ENCODE data around the gene ANKRD37. TPM values are rescaled to one million over a fixed set of nuclear protein-coding genes. Genes with fewer than 3 reads are reported as not detected.

The ANKRD37 gene
- total RNA-seq, 1 donor from 2014 or later, result 18.0 TPM

- peak overlapping the region; percentile 54 for H3K27ac ChIP-seq (replicated peaks)
- DNase-seq, result no peak
- H3K9me3 ChIP-seq (replicated peaks), result peaks cover 10% of the 10 kb centered on the region
- intact Hi-C loops (cut with micrococcal nuclease), result no loop called here
- peaks cover 6% of the 10 kb centered on the region for H3K4me1 ChIP-seq
- TF ChIP-seq CTCF (IDR thresholded peaks at IDR 0.05; ENCODE audit: borderline replicate concordance), result no peak
- no peaks in the 10 kb centered on the region for H3K27me3 ChIP-seq (ENCODE audit: low read depth)
- no peaks in the 10 kb centered on the region for H3K36me3 ChIP-seq
- peak overlapping the region; percentile 29 for H3K4me3 ChIP-seq
Observed at GRCh38 chr4:185384930-185385331, 11.7 kb upstream of the ANKRD37 start.

GRCh38 chr4:185387957-185388356, 8.7 kb upstream of the ANKRD37 start:
- no peak for DNase-seq
- Histone ChIP-seq H3K27me3 (ENCODE audit: low read depth) (no peaks in the 10 kb centered on the region), H3K27ac (replicated peaks) (no peak overlapping the region), H3K36me3 (no peaks in the 10 kb centered on the region), H3K4me1 (peaks cover 6% of the 10 kb centered on the region), H3K4me3 (no peak overlapping the region), H3K9me3 (replicated peaks) (no peaks in the 10 kb centered on the region)
- intact Hi-C loops (cut with micrococcal nuclease), result no loop called here
- TF ChIP-seq CTCF (IDR thresholded peaks at IDR 0.05; ENCODE audit: borderline replicate concordance), result no peak

GRCh38 chr4:185390941-185391340, 5.7 kb upstream of the ANKRD37 start:
- no peak for TF ChIP-seq CTCF (IDR thresholded peaks at IDR 0.05; ENCODE audit: borderline replicate concordance)
- Histone ChIP-seq H3K4me3 (no peak overlapping the region), H3K36me3 (no peaks in the 10 kb centered on the region), H3K4me1 (peaks cover 16% of the 10 kb centered on the region), H3K27ac (replicated peaks) (no peak overlapping the region), H3K27me3 (ENCODE audit: low read depth) (no peaks in the 10 kb centered on the region), H3K9me3 (replicated peaks) (no peaks in the 10 kb centered on the region)
- no peak for DNase-seq
- intact Hi-C loops (cut with micrococcal nuclease), result no loop called here

GRCh38 chr4:185392156-185392555, 4.5 kb upstream of the ANKRD37 start:
- no peak overlapping the region for H3K4me3 ChIP-seq
- no peak overlapping the region for H3K27ac ChIP-seq (replicated peaks)
- DNase-seq, result no peak
- H3K36me3 ChIP-seq, result no peaks in the 10 kb centered on the region
- no peaks in the 10 kb centered on the region for H3K9me3 ChIP-seq (replicated peaks)
- H3K27me3 ChIP-seq (ENCODE audit: low read depth), result no peaks in the 10 kb centered on the region
- no peak for TF ChIP-seq CTCF (IDR thresholded peaks at IDR 0.05; ENCODE audit: borderline replicate concordance)
- intact Hi-C loops (cut with micrococcal nuclease), result no loop called here
- H3K4me1 ChIP-seq, result peaks cover 26% of the 10 kb centered on the region

- DNase-seq, result no peak
- TF ChIP-seq CTCF (IDR thresholded peaks at IDR 0.05; ENCODE audit: borderline replicate concordance), result no peak
- peak overlapping the region; percentile 100 for H3K27ac ChIP-seq (replicated peaks)
Observed at GRCh38 chr4:185394568-185395237, 1.9 kb upstream of the ANKRD37 start.

More at GRCh38 chr4:185394568-185395237, 1.9 kb upstream of the ANKRD37 start:
- Histone ChIP-seq H3K4me1 (peaks cover 52% of the 10 kb centered on the region), H3K36me3 (peaks cover 10% of the 10 kb centered on the region), H3K9me3 (replicated peaks) (no peaks in the 10 kb centered on the region), H3K4me3 (peak overlapping the region; percentile 81), H3K27me3 (ENCODE audit: low read depth) (no peaks in the 10 kb centered on the region)
- intact Hi-C loops (cut with micrococcal nuclease), result no loop called here

Data from left ventricle myocardium inferior (tissue), 1 donor.